HCT116 (cell line): ENCODE measurements around the gene SH3YL1. TPM values are rescaled to one million over a fixed set of nuclear protein-coding genes. Genes with fewer than 3 reads are reported as not detected.

Source experiments
- ATAC-seq: fragments of 200-7000 bp; cut with Tn5 transposase; 2 replicates; pipeline ENCODE4 v1.9.1; 2020; ENCODE audit warnings: mild to moderate bottlenecking, moderate library complexity
- BruUV-seq: library from RNA; stranded (reverse); fragments of 400-500 nt; replicated peaks from 2 replicates; lab custom pipeline; 2021; lab: Mats Ljungman, UMichigan
- CTCF ChIA-PET: fragments of 300-600 bp; sonication (Branson Sonifier 250); formaldehyde crosslinking; loops from one replicate; lab custom pipeline; 2021; ENCODE audit warnings: antibody characterized with exemption; lab: Charles Lee
- POLR2A ChIA-PET: fragments of 300-600, 350-600 bp; sonication (Branson Sonifier 250); formaldehyde crosslinking; loops from one replicate; lab custom pipeline; 2021; ENCODE audit warnings: antibody characterized with exemption; lab: Charles Lee
- RAD21 ChIA-PET, 2 experiments: fragments of 300-600 bp; sonication (Branson Sonifier 250); formaldehyde crosslinking; loops; one replicate each; lab custom pipeline; 2023; ENCODE audit warnings: low total read pairs in 2 of 2; ENCODE audit not compliant: uncharacterized antibody in 2 of 2, unreplicated experiment in 2 of 2, low non-redundant PET in 1 of 2; lab: Charles Lee
- DNase-seq: peaks from one replicate; pipeline ENCODE4 v3.0.0-alpha.2; 2010; ENCODE audit warnings: low read depth, low spot score
- H2AFZ ChIP-seq: fragments of 200-600 bp; shearing (Covaris generic), sonication (generic); 2 replicates; pipeline ENCODE4 v1.6.1; 2017; ENCODE audit warnings: low read depth, mixed run types, mixed read lengths, antibody characterized with exemption, low read length; ENCODE audit not compliant: poor library complexity, severe bottlenecking
- H3K27ac ChIP-seq: 2 replicates; pipeline ENCODE4 v1.5.1; 2012; ENCODE audit warnings: low read depth, low read length
- H3K27me3 ChIP-seq: fragments of 200-600 bp; sonication (generic); 2 replicates; pipeline ENCODE4 v1.6.1; 2016; ENCODE audit warnings: mixed run types, low read length, mixed read lengths; ENCODE audit not compliant: insufficient read depth
- H3K36me3 ChIP-seq, 2 experiments: fragments of 200-500 bp in 1 of 2; fragments of 200-600 bp in 1 of 2; sonication (Bioruptor generic) in 1 of 2; sonication (generic) in 1 of 2; 2 replicates each; pipeline versions ENCODE4 v1.5.1 to v1.6.1; 2014 to 2016; ENCODE audit warnings: low read length in 2 of 2, inconsistent platforms in 1 of 2, mixed read lengths in 1 of 2, mixed run types in 1 of 2; ENCODE audit not compliant: insufficient read depth in 2 of 2, control insufficient read depth in 1 of 2
- H3K4me1 ChIP-seq, 2 experiments: fragments of 200-600 bp in 1 of 2; sonication (generic) in 1 of 2; 2 replicates each; pipeline versions ENCODE4 v1.5.1 to v1.6.1; 2012 to 2017; ENCODE audit warnings: low read length in 2 of 2, inconsistent platforms in 1 of 2, mild to moderate bottlenecking in 1 of 2, mixed read lengths in 1 of 2, mixed run types in 1 of 2, moderate library complexity in 1 of 2; ENCODE audit not compliant: insufficient read depth in 2 of 2, control insufficient read depth in 1 of 2
- H3K4me2 ChIP-seq: fragments of 200-600 bp; sonication (generic); 2 replicates; pipeline ENCODE4 v1.6.1; 2017; ENCODE audit warnings: mixed run types, low read length, mixed read lengths
- H3K4me3 ChIP-seq, 2 experiments: fragments of 200-600 bp in 1 of 2; sonication (generic) in 1 of 2; replicated peaks in 1 of 2; 2 replicates each; pipeline ENCODE4 v1.5.1; 2011 to 2016; ENCODE audit warnings: low read length in 2 of 2, control low read depth in 1 of 2, low read depth in 1 of 2, mild to moderate bottlenecking in 1 of 2, mixed read lengths in 1 of 2, mixed run types in 1 of 2
- H3K79me2 ChIP-seq: fragments of 200-600 bp; sonication (generic); 2 replicates; pipeline ENCODE4 v1.6.1; 2017; ENCODE audit warnings: mild to moderate bottlenecking, mixed run types, low read length, moderate library complexity, mixed read lengths; ENCODE audit not compliant: insufficient read depth
- H3K9ac ChIP-seq: fragments of 200-600 bp; sonication (generic); 2 replicates; pipeline ENCODE4 v1.6.1; 2016; ENCODE audit warnings: low read length, mixed read lengths
- H3K9me2 ChIP-seq: fragments of 200-600 bp; sonication (generic), shearing (Covaris generic); 2 replicates; pipeline ENCODE4 v1.6.1; 2017; ENCODE audit warnings: mixed run types, mild to moderate bottlenecking, moderate library complexity; ENCODE audit not compliant: insufficient read depth
- H3K9me3 ChIP-seq, 2 experiments: fragments of 200-500 bp in 1 of 2; fragments of 200-600 bp in 1 of 2; sonication (Bioruptor generic) in 1 of 2; sonication (generic) in 1 of 2; 2 replicates each; pipeline ENCODE4 v1.6.1; 2014 to 2017; ENCODE audit warnings: low read length in 2 of 2, mixed read lengths in 2 of 2, inconsistent platforms in 1 of 2, low read depth in 1 of 2, mild to moderate bottlenecking in 1 of 2, mixed run types in 1 of 2, moderate library complexity in 1 of 2; ENCODE audit not compliant: control insufficient read depth in 1 of 2, insufficient read depth in 1 of 2
- H4K20me1 ChIP-seq: fragments of 200-600 bp; sonication (generic), shearing (Covaris generic); 2 replicates; pipeline ENCODE4 v1.6.1; 2017; ENCODE audit warnings: mixed run types, mild to moderate bottlenecking, moderate library complexity; ENCODE audit not compliant: insufficient read depth
- ATF3 ChIP-seq: IDR thresholded peaks from 2 replicates; pipeline ENCODE4 v1.6.1; 2012
- CBX3 ChIP-seq: IDR thresholded peaks from 2 replicates; pipeline ENCODE4 v1.6.1; 2012; ENCODE audit warnings: low read depth
- EGR1 ChIP-seq: IDR thresholded peaks from 2 replicates; pipeline ENCODE4 v1.6.1; 2012; ENCODE audit warnings: low read depth
- EZH2 ChIP-seq: fragments of 200-600 bp; sonication (generic); IDR thresholded peaks from 2 replicates; pipeline ENCODE4 v1.6.1; 2017; ENCODE audit warnings: antibody characterized with exemption, mixed run types
- EZH2phosphoT487 ChIP-seq: fragments of 200-600 bp; IDR thresholded peaks from 2 replicates; pipeline ENCODE4 v1.6.1; 2018; ENCODE audit warnings: antibody characterized with exemption, borderline replicate concordance
- POLR2A ChIP-seq: IDR thresholded peaks from 2 replicates; pipeline ENCODE4 v1.7.0; 2011; ENCODE audit warnings: borderline replicate concordance; ENCODE audit not compliant: insufficient read depth, insufficient read length; ENCODE audit errors: extremely low read depth
- RAD21 ChIP-seq: IDR thresholded peaks from 2 replicates; pipeline ENCODE4 v1.6.1; 2012; ENCODE audit warnings: low read depth, mild to moderate bottlenecking
- SP1 ChIP-seq: IDR thresholded peaks from 2 replicates; pipeline ENCODE4 v1.6.1; 2012; ENCODE audit warnings: low read depth
- SRF ChIP-seq: IDR thresholded peaks from 2 replicates; pipeline ENCODE4 v1.6.1; 2012; ENCODE audit warnings: low read depth
- TCF7L2 ChIP-seq: IDR thresholded peaks from 2 replicates; pipeline ENCODE4 v1.7.0; 2011; ENCODE audit warnings: borderline replicate concordance, inconsistent platforms; ENCODE audit not compliant: insufficient read depth, insufficient read length; ENCODE audit errors: extremely low read depth
- YY1 ChIP-seq: IDR thresholded peaks from 2 replicates; pipeline ENCODE4 v1.6.1; 2011; ENCODE audit warnings: low read length, low read depth, moderate library complexity, mild to moderate bottlenecking; ENCODE audit not compliant: insufficient replicate concordance; ENCODE audit errors: extremely low read depth
- ZBTB33 ChIP-seq: IDR thresholded peaks from 2 replicates; pipeline ENCODE4 v1.6.1; 2011; ENCODE audit warnings: mild to moderate bottlenecking, low read length, moderate library complexity; ENCODE audit not compliant: insufficient replicate concordance; ENCODE audit errors: extremely low read depth
- ZNF274 ChIP-seq: fragments of 200-500 bp; sonication (Bioruptor generic); IDR thresholded peaks from 2 replicates; pipeline ENCODE4 v1.6.1; 2014; ENCODE audit warnings: mild to moderate bottlenecking, low read depth, low read length, inconsistent platforms
- intact Hi-C: fragments of 100-400 bp; cut with micrococcal nuclease; formaldehyde crosslinking; loops from 2 replicates; pipeline ENCODE4 v1.10.0; 2022
- total RNA-seq: library from RNA; stranded (reverse); gene quantifications from one replicate; pipeline ENCODE4 v1.2.1, GENCODE V29; 2021; ENCODE audit not compliant: unreplicated experiment
- TF ChIP-seq, protein P1 (sequence below): IDR thresholded peaks from 2 replicates; pipeline ENCODE4 v1.6.1; 2012

Gene SH3YL1
- total RNA-seq, 1 experiment from 2014 or later = 32.8 TPM

GRCh38 chr2:175880-176820, 87.7 kb downstream of the SH3YL1 start:
- no peak overlapping the region for H3K4me2 ChIP-seq
- BruUV-seq = no TSS peak
- H3K79me2 ChIP-seq = no peaks in the 10 kb centered on the region
- intact Hi-C loops = no loop called here
- no peak overlapping the region for H3K9ac ChIP-seq
- no peak overlapping the region for H3K4me3 ChIP-seq
- H2AFZ ChIP-seq = no peak overlapping the region
- peaks cover 0 to 5% of the 10 kb centered on the region in 2 experiments; a peak in 1 of 4 replicates for H3K4me1 ChIP-seq
- H3K36me3 ChIP-seq = no peaks in the 10 kb centered on the region
- H3K27ac ChIP-seq = no peak overlapping the region
- POLR2A ChIA-PET = no interaction called here
- RAD21 ChIA-PET = no interaction called here
- H3K9me3 ChIP-seq = no peaks in the 10 kb centered on the region
- H3K9me2 ChIP-seq = no peaks in the 10 kb centered on the region
- DNase-seq (no peak), ATAC-seq (no peak)
- CTCF ChIA-PET = no interaction called here
- TF ChIP-seq ZBTB33 (no peak), TCF7L2 (peak; percentile 93)
- H4K20me1 ChIP-seq = no peaks in the 10 kb centered on the region
- H3K27me3 ChIP-seq = no peaks in the 10 kb centered on the region; the same call in 1 of the 2 replicates

DNA sequence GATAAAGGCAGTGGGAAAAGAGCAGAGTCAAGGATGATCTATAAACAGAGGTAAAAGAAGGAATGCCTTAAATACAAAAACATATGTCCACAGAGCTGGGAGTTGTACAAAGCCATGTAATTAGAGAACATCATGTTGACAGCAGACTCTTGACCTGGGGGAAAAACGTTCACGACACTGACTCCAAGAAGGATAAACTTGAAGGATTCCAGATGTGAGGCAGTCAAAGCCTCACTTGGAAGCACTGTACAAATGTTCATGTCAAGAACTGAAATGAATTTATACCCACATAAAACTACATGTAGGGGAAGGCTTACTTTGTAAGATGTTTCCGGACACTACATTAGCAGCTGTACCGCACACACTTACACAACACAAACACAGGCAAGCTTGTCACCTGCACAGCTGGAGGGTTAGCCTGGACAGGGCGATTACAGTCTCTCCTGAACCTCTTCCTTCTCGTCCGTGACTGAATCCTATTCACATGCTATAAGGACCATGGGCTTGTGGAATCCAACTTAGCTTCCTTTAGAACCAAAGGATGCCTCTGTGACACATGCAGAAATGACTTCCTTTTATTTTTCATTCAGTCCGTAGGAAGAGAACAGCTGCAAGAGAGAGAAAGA, 88.6 kb downstream of the SH3YL1 start:
- no peak for DNase-seq
- H3K9ac ChIP-seq = no peak overlapping the region
- RAD21 ChIA-PET = no interaction called here
- POLR2A ChIA-PET = no interaction called here
- no peak for ATAC-seq
- H4K20me1 ChIP-seq = no peaks in the 10 kb centered on the region
- H2AFZ ChIP-seq = no peak overlapping the region
- no peak for TF ChIP-seq RAD21
- TF ChIP-seq ZNF274 = no peak
- no peak for TF ChIP-seq EZH2phosphoT487
- TF ChIP-seq ATF3 = no peak
- TF ChIP-seq, protein P1, sequence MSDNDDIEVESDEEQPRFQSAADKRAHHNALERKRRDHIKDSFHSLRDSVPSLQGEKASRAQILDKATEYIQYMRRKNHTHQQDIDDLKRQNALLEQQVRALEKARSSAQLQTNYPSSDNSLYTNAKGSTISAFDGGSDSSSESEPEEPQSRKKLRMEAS = no peak
- TF ChIP-seq YY1 = no peak
- TF ChIP-seq EGR1 = no peak
- no peak for TF ChIP-seq SP1
- TF ChIP-seq POLR2A = no peak
- no peak for TF ChIP-seq TCF7L2
- no peak for TF ChIP-seq CBX3
- no peak for TF ChIP-seq EZH2
- no peak for TF ChIP-seq SRF
- TF ChIP-seq, all 23 proteins: peak for 0
- H3K9me2 ChIP-seq = no peaks in the 10 kb centered on the region
- BruUV-seq = no TSS peak
- no peak overlapping the region for H3K4me2 ChIP-seq
- H3K9me3 ChIP-seq = no peaks in the 10 kb centered on the region
- H3K27ac ChIP-seq = no peak overlapping the region
- H3K79me2 ChIP-seq = no peaks in the 10 kb centered on the region
- H3K4me1 ChIP-seq = peaks cover 0 to 5% of the 10 kb centered on the region in 2 experiments; a peak in 1 of 4 replicates
- CTCF ChIA-PET = no interaction called here
- intact Hi-C loops = no loop called here
- no peaks in the 10 kb centered on the region; the same call in 1 of the 2 replicates for H3K27me3 ChIP-seq
- H3K36me3 ChIP-seq = no peaks in the 10 kb centered on the region
- no peak overlapping the region for H3K4me3 ChIP-seq
